ENCODE data around the gene SPATA46.

The SPATA46 gene

GRCh38 chr1:162336621-162337285, 39.9 kb downstream of the SPATA46 start:
- no peak overlapping the region for H3K9ac ChIP-seq (ENCODE audit: low read depth, low read length)
- no peaks in the 10 kb centered on the region for H3K36me3 ChIP-seq (ENCODE audit: insufficient read depth, low read length)
- no peaks in the 10 kb centered on the region; the same call in 1 of the 2 replicates for H3K4me1 ChIP-seq (ENCODE audit: insufficient read depth, low read length)
- no peaks in the 10 kb centered on the region for H3K9me3 ChIP-seq (ENCODE audit: control insufficient read depth, insufficient read depth, low read length)

GRCh38 chr1:162335126-162335525, 41.5 kb downstream of the SPATA46 start:
- Histone ChIP-seq H3K4me1 (ENCODE audit: insufficient read depth, low read length) (no peaks in the 10 kb centered on the region; the same call in 1 of the 2 replicates), H3K9ac (ENCODE audit: low read depth, low read length) (no peak overlapping the region), H3K9me3 (ENCODE audit: control insufficient read depth, insufficient read depth, low read length) (no peaks in the 10 kb centered on the region), H3K36me3 (ENCODE audit: insufficient read depth, low read length) (no peaks in the 10 kb centered on the region)

- H3K36me3 ChIP-seq (ENCODE audit: insufficient read depth, low read length), result no peaks in the 10 kb centered on the region
- H3K9ac ChIP-seq (ENCODE audit: low read depth, low read length), result no peak overlapping the region
- H3K4me1 ChIP-seq (ENCODE audit: insufficient read depth, low read length), result no peaks in the 10 kb centered on the region; the same call in 1 of the 2 replicates
- no peaks in the 10 kb centered on the region for H3K9me3 ChIP-seq (ENCODE audit: control insufficient read depth, insufficient read depth, low read length)
These were observed 42.7 kb downstream of the SPATA46 start for GRCh38 chr1:162333991-162334390.

- H3K4me1 ChIP-seq (ENCODE audit: insufficient read depth, low read length), result no peaks in the 10 kb centered on the region; the same call in 1 of the 2 replicates
- no peaks in the 10 kb centered on the region for H3K36me3 ChIP-seq (ENCODE audit: insufficient read depth, low read length)
- no peaks in the 10 kb centered on the region for H3K9me3 ChIP-seq (ENCODE audit: control insufficient read depth, insufficient read depth, low read length)
- no peak overlapping the region for H3K9ac ChIP-seq (ENCODE audit: low read depth, low read length)
These were observed 46.8 kb downstream of the SPATA46 start for GRCh38 chr1:162329826-162330225.

GRCh38 chr1:162328512-162328911, 48.1 kb downstream of the SPATA46 start:
- Histone ChIP-seq H3K36me3 (ENCODE audit: insufficient read depth, low read length) (no peaks in the 10 kb centered on the region), H3K9ac (ENCODE audit: low read depth, low read length) (no peak overlapping the region), H3K9me3 (ENCODE audit: control insufficient read depth, insufficient read depth, low read length) (no peaks in the 10 kb centered on the region), H3K4me1 (ENCODE audit: insufficient read depth, low read length) (no peaks in the 10 kb centered on the region)

- Histone ChIP-seq H3K4me1 (ENCODE audit: insufficient read depth, low read length) (no peaks in the 10 kb centered on the region), H3K36me3 (ENCODE audit: insufficient read depth, low read length) (no peaks in the 10 kb centered on the region), H3K9me3 (ENCODE audit: control insufficient read depth, insufficient read depth, low read length) (no peaks in the 10 kb centered on the region), H3K9ac (ENCODE audit: low read depth, low read length) (no peak overlapping the region)
These were observed 48.9 kb downstream of the SPATA46 start for GRCh38 chr1:162327788-162328165.

- Histone ChIP-seq H3K36me3 (ENCODE audit: insufficient read depth, low read length) (no peaks in the 10 kb centered on the region), H3K9ac (ENCODE audit: low read depth, low read length) (no peak overlapping the region), H3K4me1 (ENCODE audit: insufficient read depth, low read length) (no peaks in the 10 kb centered on the region), H3K9me3 (ENCODE audit: control insufficient read depth, insufficient read depth, low read length) (no peaks in the 10 kb centered on the region)
These were observed 49.4 kb downstream of the SPATA46 start for GRCh38 chr1:162327144-162327787.

GRCh38 chr1:162326559-162326958, 50.1 kb downstream of the SPATA46 start:
- Histone ChIP-seq H3K4me1 (ENCODE audit: insufficient read depth, low read length) (no peaks in the 10 kb centered on the region), H3K9ac (ENCODE audit: low read depth, low read length) (no peak overlapping the region), H3K36me3 (ENCODE audit: insufficient read depth, low read length) (no peaks in the 10 kb centered on the region), H3K9me3 (ENCODE audit: control insufficient read depth, insufficient read depth, low read length) (no peaks in the 10 kb centered on the region)

GRCh38 chr1:162324396-162324795, 52.3 kb downstream of the SPATA46 start:
- Histone ChIP-seq H3K9ac (ENCODE audit: low read depth, low read length) (no peak overlapping the region), H3K36me3 (ENCODE audit: insufficient read depth, low read length) (no peaks in the 10 kb centered on the region), H3K4me1 (ENCODE audit: insufficient read depth, low read length) (no peaks in the 10 kb centered on the region), H3K9me3 (ENCODE audit: control insufficient read depth, insufficient read depth, low read length) (no peaks in the 10 kb centered on the region)
